Neural progenitor cell (in vitro differentiated cells): ENCODE measurements around the gene POLK.

Experiments used
- EZH2 ChIP-seq: fragments of 200-600 bp; sonication (generic); IDR thresholded peaks from 2 replicates; pipeline ENCODE4 v1.6.1; 2017; ENCODE audit warnings: antibody characterized with exemption, mild to moderate bottlenecking, moderate library complexity
- EZH2phosphoT487 ChIP-seq: fragments of 200-600 bp; sonication (generic); IDR thresholded peaks from 2 replicates; pipeline ENCODE4 v1.6.1; 2017; ENCODE audit warnings: antibody characterized with exemption
- TF ChIP-seq, protein P1 (sequence below): fragments of 200-600 bp; sonication (generic); IDR thresholded peaks from 2 replicates; pipeline ENCODE4 v1.5.1; 2017; ENCODE audit warnings: antibody characterized with exemption, mild to moderate bottlenecking

DNA sequence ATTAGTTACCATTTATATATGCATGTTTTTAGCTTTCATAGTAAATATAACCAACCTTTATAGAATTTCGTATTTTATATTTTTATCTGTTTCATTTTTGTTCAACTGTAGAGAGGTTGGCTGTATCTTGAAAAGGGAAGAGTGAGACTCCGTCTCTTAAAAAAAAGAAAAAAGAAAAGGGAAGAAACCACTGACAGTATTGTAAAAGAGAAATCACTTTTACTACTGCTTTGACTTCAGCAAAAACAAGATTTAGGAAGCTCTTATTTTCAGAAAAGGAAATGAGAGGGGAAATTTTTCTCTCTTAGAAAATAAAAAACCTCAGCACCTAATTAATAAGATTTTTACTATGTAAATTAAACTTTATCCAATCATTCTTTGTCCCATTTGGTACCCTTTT is 14.4 kb downstream of the POLK start:
- TF ChIP-seq EZH2phosphoT487 (no peak), EZH2 (no peak)
- TF ChIP-seq, protein P1, sequence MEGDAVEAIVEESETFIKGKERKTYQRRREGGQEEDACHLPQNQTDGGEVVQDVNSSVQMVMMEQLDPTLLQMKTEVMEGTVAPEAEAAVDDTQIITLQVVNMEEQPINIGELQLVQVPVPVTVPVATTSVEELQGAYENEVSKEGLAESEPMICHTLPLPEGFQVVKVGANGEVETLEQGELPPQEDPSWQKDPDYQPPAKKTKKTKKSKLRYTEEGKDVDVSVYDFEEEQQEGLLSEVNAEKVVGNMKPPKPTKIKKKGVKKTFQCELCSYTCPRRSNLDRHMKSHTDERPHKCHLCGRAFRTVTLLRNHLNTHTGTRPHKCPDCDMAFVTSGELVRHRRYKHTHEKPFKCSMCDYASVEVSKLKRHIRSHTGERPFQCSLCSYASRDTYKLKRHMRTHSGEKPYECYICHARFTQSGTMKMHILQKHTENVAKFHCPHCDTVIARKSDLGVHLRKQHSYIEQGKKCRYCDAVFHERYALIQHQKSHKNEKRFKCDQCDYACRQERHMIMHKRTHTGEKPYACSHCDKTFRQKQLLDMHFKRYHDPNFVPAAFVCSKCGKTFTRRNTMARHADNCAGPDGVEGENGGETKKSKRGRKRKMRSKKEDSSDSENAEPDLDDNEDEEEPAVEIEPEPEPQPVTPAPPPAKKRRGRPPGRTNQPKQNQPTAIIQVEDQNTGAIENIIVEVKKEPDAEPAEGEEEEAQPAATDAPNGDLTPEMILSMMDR: no peak
